Fibroblast of pulmonary artery (primary cell): ENCODE measurements around the gene POU1F1.
"Not testable (repeated sequence)": the region's sequence is repeated elsewhere in the genome, so short reads cannot be mapped to it uniquely, and the experiment has no call there.

Experiments
- DNase-seq: peaks from one replicate; pipeline ENCODE4 v3.0.0-alpha.2; 2010; ENCODE audit warnings: low read depth
- H3K4me3 ChIP-seq: replicated peaks from 2 replicates; pipeline ENCODE4 v1.5.1; 2011; ENCODE audit warnings: low read depth, mild to moderate bottlenecking, control low read depth, low read length, moderate library complexity
- CTCF ChIP-seq: IDR thresholded peaks from 2 replicates; pipeline ENCODE4 v1.5.1; 2011; ENCODE audit warnings: mild to moderate bottlenecking, control low read depth, low read length, inconsistent platforms; ENCODE audit errors: missing control alignments

The POU1F1 gene

GRCh38 chr3:87260270-87260669, 16.1 kb downstream of the POU1F1 start:
- TF ChIP-seq CTCF: peak; percentile 77
- DNase-seq: peak; percentile 70
- H3K4me3 ChIP-seq: no peak overlapping the region

- no peak for TF ChIP-seq CTCF
- no peak overlapping the region for H3K4me3 ChIP-seq
- DNase-seq: no peak
These were observed 26.4 kb downstream of the POU1F1 start for GRCh38 chr3:87250009-87250408.

GRCh38 chr3:87248831-87249230, 27.6 kb downstream of the POU1F1 start:
- no peak for DNase-seq
- TF ChIP-seq CTCF: no peak
- H3K4me3 ChIP-seq: no peak overlapping the region

- DNase-seq, H3K4me3 ChIP-seq: not testable (repeated sequence)
These were observed 28.2 kb downstream of the POU1F1 start for GRCh38 chr3:87248231-87248630.

- DNase-seq: no peak
- no peak for TF ChIP-seq CTCF
- H3K4me3 ChIP-seq: no peak overlapping the region
These were observed 29.0 kb downstream of the POU1F1 start for GRCh38 chr3:87247430-87247773.

GRCh38 chr3:87246662-87247429, 29.5 kb downstream of the POU1F1 start:
- DNase-seq: no peak
- no peak overlapping the region for H3K4me3 ChIP-seq
- no peak for TF ChIP-seq CTCF

- no peak for DNase-seq
- no peak overlapping the region for H3K4me3 ChIP-seq
- TF ChIP-seq CTCF: no peak
These were observed 40.3 kb downstream of the POU1F1 start for GRCh38 chr3:87236093-87236492.
